GM21825 (cell line): ENCODE results near the gene ATP5MG.
"Not testable (repeated sequence)": the region's sequence is repeated elsewhere in the genome, so short reads cannot be mapped to it uniquely, and the experiment has no call there.

Experiments
- ATAC-seq: cut with Tn5 transposase; IDR thresholded peaks from one replicate; pipeline ENCODE4 v1.9.1; 2021; ENCODE audit warnings: mild to moderate bottlenecking, moderate library complexity; ENCODE audit not compliant: unreplicated experiment

The ATP5MG gene

GRCh38 chr11:118406599-118407166 is 5.3 kb downstream of the ATP5MG start:
- no peak for ATAC-seq

GRCh38 chr11:118410055-118410745 is 8.8 kb downstream of the ATP5MG start:
- no peak for ATAC-seq

DNA sequence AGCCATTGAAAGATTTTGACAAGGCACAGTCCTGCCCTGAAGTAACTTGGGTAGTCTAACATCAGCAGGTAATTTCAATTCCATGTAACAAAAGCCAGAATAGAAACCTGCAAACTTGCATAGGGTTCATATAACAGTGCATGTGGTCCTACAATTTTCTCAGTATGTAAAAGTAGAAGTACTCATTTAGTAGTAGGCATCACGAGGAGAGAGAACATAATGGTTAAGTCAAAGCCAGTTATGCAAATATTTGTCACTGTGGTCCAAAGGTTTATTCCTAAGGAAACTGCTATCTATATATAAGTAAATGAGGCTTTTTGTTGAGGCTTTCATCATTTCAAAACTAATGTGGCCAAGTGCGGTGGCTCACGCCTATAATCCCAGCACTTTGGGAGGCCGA is 10.1 kb downstream of the ATP5MG start:
- no peak for ATAC-seq

GRCh38 chr11:118412921-118413320 is 11.5 kb downstream of the ATP5MG start:
- no peak for ATAC-seq

DNA sequence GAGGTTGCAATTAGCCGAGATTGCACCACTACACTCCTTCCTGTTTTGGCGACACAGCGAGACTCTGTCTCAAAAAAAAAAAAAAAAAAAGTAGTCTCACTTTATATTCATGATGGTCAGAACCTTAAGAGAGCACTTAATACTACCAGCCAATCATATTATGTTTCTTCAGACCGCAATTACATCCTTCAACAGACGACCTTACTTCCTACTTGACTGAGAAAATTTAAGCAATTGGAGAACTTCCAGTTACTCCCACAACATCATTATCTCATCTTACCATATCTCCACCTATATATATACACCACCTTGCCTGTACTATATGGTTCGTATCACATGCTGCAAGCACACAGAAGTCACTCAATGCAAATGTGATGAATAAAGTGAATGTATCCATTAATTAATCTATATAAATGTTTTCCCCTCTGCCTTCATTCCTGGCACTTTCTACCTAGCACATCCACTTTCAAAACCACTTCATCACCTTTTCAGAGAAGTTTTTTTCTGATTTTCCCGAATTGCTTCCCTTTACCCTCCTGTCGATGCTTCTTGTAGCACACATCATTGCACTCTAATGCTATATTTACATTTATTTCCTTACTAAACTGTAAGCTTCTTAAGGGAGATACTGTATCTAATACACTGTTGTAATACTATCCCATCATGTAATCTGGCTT is 13.8 kb downstream of the ATP5MG start:
- ATAC-seq: no peak

DNA sequence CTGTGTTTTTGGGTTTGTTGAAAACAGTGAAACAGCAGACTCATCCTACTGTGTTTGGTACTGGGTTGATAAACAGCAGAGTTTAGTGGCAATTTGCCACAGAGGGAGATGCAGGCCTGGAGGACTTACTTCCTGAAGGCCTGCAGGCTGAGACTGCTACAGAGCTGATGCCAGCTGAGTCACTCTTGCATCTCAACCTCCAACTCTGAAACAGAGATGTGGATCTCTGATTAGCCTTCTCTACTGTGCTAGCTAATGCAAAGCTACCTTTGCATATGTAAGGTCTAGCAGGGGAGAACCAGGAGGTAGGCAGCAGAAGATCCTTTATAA is 14.3 kb downstream of the ATP5MG start:
- no peak for ATAC-seq

GRCh38 chr11:118416900-118417299 is 15.5 kb downstream of the ATP5MG start:
- not testable (repeated sequence) for ATAC-seq

GRCh38 chr11:118417801-118418200 is 16.4 kb downstream of the ATP5MG start:
- no peak for ATAC-seq

DNA sequence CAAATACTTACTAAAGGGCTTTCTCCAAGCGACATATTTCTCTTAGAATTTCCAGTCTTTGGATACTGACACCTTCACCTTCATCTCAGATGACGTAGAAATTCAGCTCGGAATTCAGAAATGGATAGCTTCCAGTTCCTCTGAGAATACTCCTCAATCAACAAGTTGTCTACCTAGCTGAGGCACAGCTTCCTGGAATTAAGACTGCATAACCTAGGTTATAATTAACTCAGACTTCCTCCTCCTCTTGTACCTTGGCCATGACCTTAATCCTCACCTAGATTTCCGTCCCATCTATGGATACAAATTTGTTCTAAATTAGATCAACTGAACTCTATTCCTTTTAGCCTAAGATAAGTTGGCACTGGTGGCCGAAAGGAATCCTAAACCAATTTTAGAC is 17.4 kb downstream of the ATP5MG start:
- no peak for ATAC-seq

DNA sequence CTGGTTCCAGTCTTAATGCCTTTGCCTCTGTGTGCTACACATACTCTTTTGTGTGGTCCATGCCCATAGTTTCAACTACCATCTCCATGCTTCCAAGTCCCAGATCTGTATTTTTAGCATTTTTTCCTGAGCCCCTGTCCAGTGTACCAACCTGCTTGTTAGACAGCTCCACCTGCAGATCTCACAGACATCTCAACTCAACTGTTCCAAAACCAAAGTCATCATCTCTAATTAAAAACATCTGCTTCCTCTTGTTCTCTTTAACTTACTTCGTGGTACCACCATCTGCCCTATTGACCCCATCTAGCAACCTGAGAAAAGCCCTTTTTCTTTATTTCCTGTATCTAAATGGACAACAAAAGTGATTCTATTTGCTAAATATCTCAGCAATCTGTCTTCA is 26.3 kb downstream of the ATP5MG start:
- no peak for ATAC-seq

DNA sequence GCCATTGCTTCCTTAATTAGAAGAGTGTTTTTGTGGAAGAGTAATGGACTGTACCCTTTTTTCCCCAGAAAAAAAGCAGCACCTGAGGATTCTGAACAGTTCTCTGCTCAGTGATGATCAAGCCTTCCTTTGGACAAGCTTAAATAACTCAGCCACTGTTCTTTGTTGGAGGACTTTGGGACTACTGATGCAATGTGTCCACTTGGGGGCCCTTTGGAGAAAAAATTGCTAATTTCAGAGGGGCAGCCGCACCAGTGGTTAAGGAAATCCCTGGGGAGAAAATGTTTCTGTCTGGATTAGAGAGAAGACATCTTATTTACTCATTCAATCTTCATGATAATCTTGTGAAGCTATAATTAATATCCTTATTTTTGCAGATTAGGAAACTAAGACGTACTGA is 29.6 kb downstream of the ATP5MG start:
- ATAC-seq: no peak

DNA sequence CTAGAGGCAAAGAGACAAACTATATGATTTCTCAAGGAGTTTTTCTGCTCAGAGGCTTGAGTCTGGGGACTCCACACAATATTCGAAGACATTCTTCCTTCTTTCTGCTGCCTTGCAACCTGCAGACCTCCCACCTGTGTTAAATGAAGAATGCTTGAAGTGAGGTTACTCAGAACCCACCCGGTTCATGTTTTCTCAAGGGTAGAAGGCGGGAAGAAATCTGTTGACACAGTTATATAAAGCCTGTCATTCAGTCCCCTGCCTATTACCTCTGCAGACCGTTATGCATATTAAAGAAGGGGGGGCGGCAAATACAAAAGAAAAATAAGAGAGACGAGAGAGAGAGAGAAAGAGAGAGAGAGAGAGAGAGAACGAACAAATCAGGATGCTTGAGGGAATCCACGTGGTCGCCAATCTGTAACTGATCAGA is 32.7 kb downstream of the ATP5MG start:
- ATAC-seq: no peak

DNA sequence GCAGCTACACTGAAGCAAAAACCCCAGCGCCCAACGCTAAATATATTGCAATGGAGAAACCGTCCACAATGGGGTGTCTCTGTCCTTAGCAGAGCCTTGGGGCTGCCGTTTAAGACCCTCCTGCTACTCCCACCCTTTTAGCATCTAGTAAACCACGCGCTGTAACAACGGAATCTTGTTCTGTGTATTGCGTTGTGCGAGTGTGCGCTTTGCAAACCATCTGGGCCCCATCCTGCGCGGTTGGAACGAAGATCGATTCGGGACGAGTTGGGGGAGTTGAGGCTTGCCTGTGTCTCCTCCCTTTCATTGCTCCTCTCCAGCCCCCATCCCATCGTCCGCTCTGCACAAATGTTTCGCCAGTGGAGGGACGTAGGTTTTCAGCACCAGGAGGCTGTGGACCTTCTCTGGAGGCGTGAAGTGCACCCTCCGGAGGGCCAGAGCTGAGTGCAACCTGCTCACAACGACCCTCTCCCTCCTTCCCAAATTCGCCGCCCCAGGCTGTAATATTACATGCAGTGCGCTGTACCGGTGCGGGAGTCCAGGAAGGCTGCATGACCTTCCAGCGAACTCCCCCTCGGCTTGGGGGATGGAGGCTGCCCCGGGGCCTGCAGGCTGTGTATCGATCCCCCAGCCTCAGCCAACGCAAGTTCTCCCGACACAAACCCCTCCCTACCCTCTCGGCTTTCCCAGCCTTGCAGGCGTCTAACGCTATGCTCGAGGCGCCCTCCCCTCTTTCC is 33.3 kb downstream of the ATP5MG start:
- no peak for ATAC-seq

GRCh38 chr11:118435290-118435892 is 34.0 kb downstream of the ATP5MG start:
- peak; percentile 17 for ATAC-seq

DNA sequence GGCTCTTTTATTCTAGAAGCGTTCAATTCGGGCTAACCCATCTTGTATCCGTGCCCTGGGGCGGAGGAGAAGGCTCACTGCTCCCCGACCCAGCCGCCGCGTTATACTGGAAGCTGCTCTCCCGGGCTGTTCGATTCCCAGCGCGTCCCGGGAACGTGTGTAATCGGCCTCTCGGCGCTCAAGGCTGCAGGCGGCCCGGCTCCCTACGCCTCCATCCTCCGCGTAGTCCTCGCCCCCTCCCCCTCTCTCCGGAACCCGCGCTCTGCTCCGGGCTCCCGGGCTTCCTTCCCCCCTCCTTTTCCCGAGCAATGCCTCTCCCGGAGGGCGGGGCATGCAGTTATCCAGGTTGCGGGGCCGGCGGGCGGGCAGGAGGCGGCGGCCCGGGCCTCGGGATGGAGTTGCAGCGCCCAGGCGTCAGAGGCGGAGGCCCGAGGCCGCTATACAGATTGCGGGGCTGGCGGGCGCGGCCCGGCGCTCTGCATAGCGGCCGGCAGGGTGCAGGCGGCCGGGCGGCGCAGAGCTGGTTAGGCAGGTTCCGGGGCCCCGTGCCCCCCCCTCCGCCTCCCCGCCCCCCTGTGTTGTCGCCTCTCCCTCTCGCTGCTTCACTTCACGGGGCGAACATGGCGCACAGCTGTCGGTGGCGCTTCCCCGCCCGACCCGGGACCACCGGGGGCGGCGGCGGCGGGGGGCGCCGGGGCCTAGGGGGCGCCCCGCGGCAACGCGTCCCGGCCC is 34.7 kb downstream of the ATP5MG start, which contains the start of gene KMT2A:
Gene KMT2A (plus strand): TSS at position 600 of the 732 bp plus-strand sequence. CDS start 21 bp downstream, at position 621.
- ATAC-seq: peak; percentile 43

DNA sequence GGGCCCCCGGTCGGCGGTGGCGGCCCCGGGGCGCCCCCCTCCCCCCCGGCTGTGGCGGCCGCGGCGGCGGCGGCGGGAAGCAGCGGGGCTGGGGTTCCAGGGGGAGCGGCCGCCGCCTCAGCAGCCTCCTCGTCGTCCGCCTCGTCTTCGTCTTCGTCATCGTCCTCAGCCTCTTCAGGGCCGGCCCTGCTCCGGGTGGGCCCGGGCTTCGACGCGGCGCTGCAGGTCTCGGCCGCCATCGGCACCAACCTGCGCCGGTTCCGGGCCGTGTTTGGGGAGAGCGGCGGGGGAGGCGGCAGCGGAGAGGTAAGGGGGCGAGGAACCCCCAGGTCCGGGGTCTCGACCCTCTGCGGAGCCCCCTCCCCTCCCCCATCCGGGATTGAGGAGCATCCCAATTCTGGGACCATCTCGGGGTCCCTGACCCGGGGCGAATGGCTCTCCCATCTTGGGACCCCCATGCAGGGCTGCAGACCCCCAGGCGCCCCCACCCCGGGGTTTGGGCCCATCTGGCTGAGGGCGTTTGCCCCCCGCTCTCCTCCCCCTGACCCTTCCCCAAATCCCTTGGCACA is 35.3 kb downstream of the ATP5MG start:
- peak; percentile 19 for ATAC-seq

GRCh38 chr11:118437208-118438125 is 36.1 kb downstream of the ATP5MG start:
- no peak for ATAC-seq

DNA sequence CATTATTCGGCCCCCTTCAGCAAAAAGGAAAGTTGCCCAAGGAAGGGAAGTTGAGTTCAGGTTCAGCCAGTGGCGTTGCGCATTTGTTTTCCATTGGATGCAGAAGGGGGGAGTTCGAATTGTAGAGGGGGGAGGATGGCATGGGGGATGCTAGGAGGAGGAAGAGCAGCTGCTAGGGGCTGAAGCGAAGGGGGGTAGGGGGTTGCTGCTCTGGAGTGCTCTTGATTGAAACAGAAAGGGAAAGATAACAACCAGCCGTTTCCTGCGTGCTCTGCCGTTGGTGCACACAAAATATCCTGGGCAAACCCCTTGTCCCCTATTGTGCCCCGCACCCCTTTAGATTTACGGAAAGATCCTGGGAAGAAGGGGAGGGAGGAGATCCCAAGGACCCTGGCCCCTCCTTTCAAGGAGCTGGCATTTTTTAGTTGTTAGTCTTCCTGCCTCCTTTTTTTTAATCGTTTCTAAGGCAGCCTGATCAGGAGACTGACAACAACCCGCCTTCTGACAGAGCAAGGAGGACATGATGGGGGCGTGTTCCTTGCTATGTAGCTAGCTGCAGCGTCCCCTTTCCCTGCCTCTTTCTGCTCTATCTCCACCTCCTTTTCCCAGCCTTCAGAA is 37.0 kb downstream of the ATP5MG start:
- ATAC-seq: no peak

GRCh38 chr11:118439646-118440045 is 38.2 kb downstream of the ATP5MG start:
- no peak for ATAC-seq
